ENCODE results near the gene FBLN2.

Gene FBLN2

GRCh38 chr3:13574798-13575451 is 26.0 kb downstream of the FBLN2 start:
- no peaks in the 10 kb centered on the region for H3K27me3 ChIP-seq (replicated peaks in 2 of 5; ENCODE audit: control insufficient read depth in 4 of 5, insufficient read depth in 5 of 5, low read length in 4 of 5)
- peaks cover 0 to 39% (median 27%) of the 10 kb centered on the region in 4 experiments for H3K4me1 ChIP-seq (ENCODE audit: control extremely low read depth in 1 of 4, control insufficient read depth in 4 of 4, insufficient read depth in 4 of 4, low read length in 3 of 4)
- no peaks in the 10 kb centered on the region for H3K36me3 ChIP-seq (ENCODE audit: control insufficient read depth in 4 of 4, insufficient read depth in 4 of 4, low read length in 3 of 4)
- 73% methylated on average over 11 of the region's 18 CpGs for WGBS (ENCODE audit: insufficient coverage)
- CTCF ChIA-PET: interaction anchor here (1.5 to 5.7 kb wide), 2 partner anchors 15 to 74 kb away, joined by 4 to 25 read pairs; no protein-coding TSS in a partner anchor
- peak in 2 of 3 donors; percentile 42 to 55 for DNase-seq
- POLR2A ChIA-PET: no interaction called here
- H3K9me3 ChIP-seq (ENCODE audit: control extremely low read depth in 1 of 5, control insufficient read depth in 4 of 5, insufficient read depth in 2 of 5, low read depth in 1 of 5, low read length in 4 of 5): no peaks in the 10 kb centered on the region
- H3K4me3 ChIP-seq (ENCODE audit: control insufficient read depth in 1 of 7, extremely low read depth in 1 of 7, insufficient read depth in 4 of 7, low read depth in 2 of 7, low read length in 6 of 7): no peak overlapping the region
- no peak overlapping the region for H3K27ac ChIP-seq (ENCODE audit: insufficient read depth in 1 of 2, low read depth in 1 of 2, low read length in 2 of 2, poor library complexity in 1 of 2, severe bottlenecking in 2 of 2)

- DNase-seq: peak; percentile 66 to 82 (median 72)
- Histone ChIP-seq H3K4me1 (ENCODE audit: control extremely low read depth in 1 of 4, control insufficient read depth in 4 of 4, insufficient read depth in 4 of 4, low read length in 3 of 4) (peaks cover 0 to 39% (median 27%) of the 10 kb centered on the region in 4 experiments), H3K4me3 (ENCODE audit: control insufficient read depth in 1 of 7, extremely low read depth in 1 of 7, insufficient read depth in 4 of 7, low read depth in 2 of 7, low read length in 6 of 7) (no peak overlapping the region), H3K27ac (ENCODE audit: insufficient read depth in 1 of 2, low read depth in 1 of 2, low read length in 2 of 2, poor library complexity in 1 of 2, severe bottlenecking in 2 of 2) (no peak overlapping the region), H3K27me3 (replicated peaks in 2 of 5; ENCODE audit: control insufficient read depth in 4 of 5, insufficient read depth in 5 of 5, low read length in 4 of 5) (no peaks in the 10 kb centered on the region), H3K9me3 (ENCODE audit: control extremely low read depth in 1 of 5, control insufficient read depth in 4 of 5, insufficient read depth in 2 of 5, low read depth in 1 of 5, low read length in 4 of 5) (no peaks in the 10 kb centered on the region), H3K36me3 (ENCODE audit: control insufficient read depth in 4 of 4, insufficient read depth in 4 of 4, low read length in 3 of 4) (no peaks in the 10 kb centered on the region)
- WGBS (ENCODE audit: insufficient coverage): 70% methylated on average over 6 of the region's 11 CpGs
- CTCF ChIA-PET: interaction anchor here (1.2 to 5.7 kb wide), 4 partner anchors 9 to 73 kb away, joined by 3 to 25 read pairs (median 4); no protein-coding TSS in a partner anchor
- POLR2A ChIA-PET: no interaction called here
These were observed 26.6 kb downstream of the FBLN2 start for GRCh38 chr3:13575459-13576061.

GRCh38 chr3:13577181-13578121 is 28.5 kb downstream of the FBLN2 start:
- Histone ChIP-seq H3K27ac (ENCODE audit: insufficient read depth in 1 of 2, low read depth in 1 of 2, low read length in 2 of 2, poor library complexity in 1 of 2, severe bottlenecking in 2 of 2) (no peak overlapping the region), H3K36me3 (ENCODE audit: control insufficient read depth in 4 of 4, insufficient read depth in 4 of 4, low read length in 3 of 4) (no peaks in the 10 kb centered on the region), H3K4me3 (ENCODE audit: control insufficient read depth in 1 of 7, extremely low read depth in 1 of 7, insufficient read depth in 4 of 7, low read depth in 2 of 7, low read length in 6 of 7) (no peak overlapping the region), H3K9me3 (ENCODE audit: control extremely low read depth in 1 of 5, control insufficient read depth in 4 of 5, insufficient read depth in 2 of 5, low read depth in 1 of 5, low read length in 4 of 5) (no peaks in the 10 kb centered on the region), H3K27me3 (replicated peaks in 2 of 5; ENCODE audit: control insufficient read depth in 4 of 5, insufficient read depth in 5 of 5, low read length in 4 of 5) (no peaks in the 10 kb centered on the region), H3K4me1 (ENCODE audit: control extremely low read depth in 1 of 4, control insufficient read depth in 4 of 4, insufficient read depth in 4 of 4, low read length in 3 of 4) (peaks cover 0 to 52% (median 41%) of the 10 kb centered on the region in 4 experiments)
- no peak for DNase-seq
- POLR2A ChIA-PET: no interaction called here
- WGBS (ENCODE audit: insufficient coverage): 98% methylated on average over 7 of the region's 14 CpGs
- CTCF ChIA-PET: interaction anchor here (1.5 to 3.2 kb wide), 2 partner anchors 71 to 81 kb away, joined by 5 to 10 read pairs; no protein-coding TSS in a partner anchor

GRCh38 chr3:13578251-13578650 is 29.3 kb downstream of the FBLN2 start:
- no peak overlapping the region for H3K27ac ChIP-seq (ENCODE audit: insufficient read depth in 1 of 2, low read depth in 1 of 2, low read length in 2 of 2, poor library complexity in 1 of 2, severe bottlenecking in 2 of 2)
- no peak for DNase-seq
- H3K27me3 ChIP-seq (replicated peaks in 2 of 5; ENCODE audit: control insufficient read depth in 4 of 5, insufficient read depth in 5 of 5, low read length in 4 of 5): no peaks in the 10 kb centered on the region
- peaks cover 0 to 54% (median 43%) of the 10 kb centered on the region in 4 experiments for H3K4me1 ChIP-seq (ENCODE audit: control extremely low read depth in 1 of 4, control insufficient read depth in 4 of 4, insufficient read depth in 4 of 4, low read length in 3 of 4)
- WGBS (ENCODE audit: insufficient coverage): 100% methylated on average over 1 of the region's 2 CpGs
- ChIA-PET CTCF (interaction anchor here (1.5 to 3.2 kb wide), 2 partner anchors 70 to 82 kb away, joined by 5 to 10 read pairs; no protein-coding TSS in a partner anchor), POLR2A (no interaction called here)
- no peaks in the 10 kb centered on the region for H3K36me3 ChIP-seq (ENCODE audit: control insufficient read depth in 4 of 4, insufficient read depth in 4 of 4, low read length in 3 of 4)
- H3K4me3 ChIP-seq (ENCODE audit: control insufficient read depth in 1 of 7, extremely low read depth in 1 of 7, insufficient read depth in 4 of 7, low read depth in 2 of 7, low read length in 6 of 7): no peak overlapping the region
- no peaks in the 10 kb centered on the region for H3K9me3 ChIP-seq (ENCODE audit: control extremely low read depth in 1 of 5, control insufficient read depth in 4 of 5, insufficient read depth in 2 of 5, low read depth in 1 of 5, low read length in 4 of 5)

- 100% methylated on average over 1 of the region's 4 CpGs for WGBS (ENCODE audit: insufficient coverage)
- DNase-seq: peak in 2 of 3 donors; percentile 41 to 64
- Histone ChIP-seq H3K9me3 (ENCODE audit: control extremely low read depth in 1 of 5, control insufficient read depth in 4 of 5, insufficient read depth in 2 of 5, low read depth in 1 of 5, low read length in 4 of 5) (no peaks in the 10 kb centered on the region), H3K27ac (ENCODE audit: insufficient read depth in 1 of 2, low read depth in 1 of 2, low read length in 2 of 2, poor library complexity in 1 of 2, severe bottlenecking in 2 of 2) (no peak overlapping the region), H3K4me3 (ENCODE audit: control insufficient read depth in 1 of 7, extremely low read depth in 1 of 7, insufficient read depth in 4 of 7, low read depth in 2 of 7, low read length in 6 of 7) (no peak overlapping the region), H3K36me3 (ENCODE audit: control insufficient read depth in 4 of 4, insufficient read depth in 4 of 4, low read length in 3 of 4) (no peaks in the 10 kb centered on the region), H3K27me3 (replicated peaks in 2 of 5; ENCODE audit: control insufficient read depth in 4 of 5, insufficient read depth in 5 of 5, low read length in 4 of 5) (no peaks in the 10 kb centered on the region), H3K4me1 (ENCODE audit: control extremely low read depth in 1 of 4, control insufficient read depth in 4 of 4, insufficient read depth in 4 of 4, low read length in 3 of 4) (peaks cover 0 to 46% (median 37%) of the 10 kb centered on the region in 4 experiments)
- ChIA-PET CTCF (interaction anchor here (3.2 kb wide), 1 partner anchor 70 kb away, joined by 10 read pairs; no protein-coding TSS in a partner anchor), POLR2A (no interaction called here)
These were observed 30.1 kb downstream of the FBLN2 start for GRCh38 chr3:13579063-13579462.

GRCh38 chr3:13580256-13581023 is 31.5 kb downstream of the FBLN2 start:
- CTCF ChIA-PET: interaction anchor here (1.0 to 3.2 kb wide), 2 partner anchors 45 to 68 kb away, joined by 3 to 10 read pairs; no protein-coding TSS in a partner anchor
- DNase-seq: no peak
- peaks cover 0 to 32% (median 24%) of the 10 kb centered on the region in 4 experiments for H3K4me1 ChIP-seq (ENCODE audit: control extremely low read depth in 1 of 4, control insufficient read depth in 4 of 4, insufficient read depth in 4 of 4, low read length in 3 of 4)
- no peak overlapping the region for H3K27ac ChIP-seq (ENCODE audit: insufficient read depth in 1 of 2, low read depth in 1 of 2, low read length in 2 of 2, poor library complexity in 1 of 2, severe bottlenecking in 2 of 2)
- no peaks in the 10 kb centered on the region for H3K36me3 ChIP-seq (ENCODE audit: control insufficient read depth in 4 of 4, insufficient read depth in 4 of 4, low read length in 3 of 4)
- H3K4me3 ChIP-seq (ENCODE audit: control insufficient read depth in 1 of 7, extremely low read depth in 1 of 7, insufficient read depth in 4 of 7, low read depth in 2 of 7, low read length in 6 of 7): no peak overlapping the region
- H3K9me3 ChIP-seq (ENCODE audit: control extremely low read depth in 1 of 5, control insufficient read depth in 4 of 5, insufficient read depth in 2 of 5, low read depth in 1 of 5, low read length in 4 of 5): no peaks in the 10 kb centered on the region
- no peaks in the 10 kb centered on the region for H3K27me3 ChIP-seq (replicated peaks in 2 of 5; ENCODE audit: control insufficient read depth in 4 of 5, insufficient read depth in 5 of 5, low read length in 4 of 5)
- POLR2A ChIA-PET: no interaction called here
- 86% methylated on average over 20 of the region's 20 CpGs for WGBS (ENCODE audit: insufficient coverage)
